MM.1S (cell line): ENCODE results near the gene CYP4A11.
"Not testable (repeated sequence)": the region's sequence is repeated elsewhere in the genome, so short reads cannot be mapped to it uniquely, and the experiment has no call there.

Experiments used
- EZH2 ChIP-seq: fragments of 300-600 bp; sonication (generic); optimal IDR thresholded peaks from 2 replicates; pipeline ENCODE3; 2017; ENCODE audit warnings: low read depth, mild to moderate bottlenecking, antibody characterized with exemption, low read length, mixed read lengths
- EZH2phosphoT487 ChIP-seq: fragments of 300-600 bp; sonication (generic); IDR thresholded peaks from 2 replicates; pipeline ENCODE4 v1.6.1; 2018; ENCODE audit warnings: antibody characterized with exemption, low read length
- TF ChIP-seq, protein P1 (sequence below): fragments of 300-600 bp; sonication (generic); IDR thresholded peaks from 2 replicates; pipeline ENCODE4 v1.5.1; 2016; ENCODE audit warnings: antibody characterized with exemption, low read length, mixed read lengths

- TF ChIP-seq, protein P1, sequence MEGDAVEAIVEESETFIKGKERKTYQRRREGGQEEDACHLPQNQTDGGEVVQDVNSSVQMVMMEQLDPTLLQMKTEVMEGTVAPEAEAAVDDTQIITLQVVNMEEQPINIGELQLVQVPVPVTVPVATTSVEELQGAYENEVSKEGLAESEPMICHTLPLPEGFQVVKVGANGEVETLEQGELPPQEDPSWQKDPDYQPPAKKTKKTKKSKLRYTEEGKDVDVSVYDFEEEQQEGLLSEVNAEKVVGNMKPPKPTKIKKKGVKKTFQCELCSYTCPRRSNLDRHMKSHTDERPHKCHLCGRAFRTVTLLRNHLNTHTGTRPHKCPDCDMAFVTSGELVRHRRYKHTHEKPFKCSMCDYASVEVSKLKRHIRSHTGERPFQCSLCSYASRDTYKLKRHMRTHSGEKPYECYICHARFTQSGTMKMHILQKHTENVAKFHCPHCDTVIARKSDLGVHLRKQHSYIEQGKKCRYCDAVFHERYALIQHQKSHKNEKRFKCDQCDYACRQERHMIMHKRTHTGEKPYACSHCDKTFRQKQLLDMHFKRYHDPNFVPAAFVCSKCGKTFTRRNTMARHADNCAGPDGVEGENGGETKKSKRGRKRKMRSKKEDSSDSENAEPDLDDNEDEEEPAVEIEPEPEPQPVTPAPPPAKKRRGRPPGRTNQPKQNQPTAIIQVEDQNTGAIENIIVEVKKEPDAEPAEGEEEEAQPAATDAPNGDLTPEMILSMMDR = not testable (repeated sequence)
- TF ChIP-seq EZH2, EZH2phosphoT487: not testable (repeated sequence)
Observed at GRCh38 chr1:46955116-46955515, 13.8 kb upstream of the CYP4A11 start.
